Measurements from ENCODE around the gene CERS2. TPM values are rescaled to one million over a fixed set of nuclear protein-coding genes. Genes with fewer than 3 reads are reported as not detected.

The CERS2 gene
- polyA plus RNA-seq, 1 of the 3 experiments (the other 2 are of a cell fraction), result 150 TPM

DNA sequence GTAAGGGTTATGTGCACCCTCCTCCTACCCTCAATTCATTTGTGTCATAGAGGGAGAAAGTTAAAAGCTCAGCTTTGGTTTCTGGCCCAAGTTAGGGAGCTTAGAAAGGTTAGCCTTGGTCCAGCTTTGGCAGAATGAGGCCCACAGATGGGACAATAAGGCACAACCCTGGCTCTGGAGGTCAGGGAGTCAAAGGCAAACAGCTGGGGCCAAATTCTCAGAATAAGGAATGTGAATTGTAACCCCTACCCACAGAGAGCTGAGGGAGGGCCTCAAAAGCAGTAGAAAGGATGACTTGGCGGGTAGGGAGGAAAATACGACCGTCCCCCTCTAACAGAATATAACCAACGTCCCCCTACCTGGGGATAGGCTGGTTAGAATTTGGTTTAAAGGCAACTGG, 9.0 kb downstream of the CERS2 start:
- H3F3A ChIP-seq (replicated peaks; ENCODE audit: insufficient read depth), result peaks cover 20% of the 10 kb centered on the region
- no peak for DNase-seq
- ChIA-PET POLR2A (interaction anchor here (0.6 to 1.4 kb wide), 4 partner anchors 10 to 55 kb away, joined by 3 to 4 read pairs (median 3); partner anchors contain the start of gene CERS2), CTCF (interaction anchor here (1.1 to 1.2 kb wide), 3 partner anchors 17 to 30 kb away, joined by 3 to 5 read pairs (median 3); no protein-coding TSS in a partner anchor)
- WGBS (ENCODE audit: low lambda C conversion rate), result 93% methylated on average over 4 of the region's 4 CpGs
- H3K9me3 ChIP-seq, result no peaks in the 10 kb centered on the region
- H3K4me1 ChIP-seq (ENCODE audit: control insufficient read depth in 1 of 2, insufficient read depth in 2 of 2, low read depth in 1 of 2, low read length in 1 of 2), result peaks cover 0 to under 1% of the 10 kb centered on the region in 2 experiments; a peak in 1 of 4 replicates
- no peaks in the 10 kb centered on the region for H3K9me2 ChIP-seq
- no peak overlapping the region for H3K9ac ChIP-seq
- H3K27ac ChIP-seq (ENCODE audit: low read depth in 2 of 2, low read length in 1 of 2), result no peak overlapping the region
- peaks cover 35% of the 10 kb centered on the region for H3K79me2 ChIP-seq (ENCODE audit: insufficient read depth)
- H3K4me3 ChIP-seq (ENCODE audit: low read depth in 2 of 2, low read length in 1 of 2), result no peak overlapping the region
- H3K4me2 ChIP-seq, result no peak overlapping the region
- H2AFZ ChIP-seq (ENCODE audit: low read depth), result no peak overlapping the region
- no peaks in the 10 kb centered on the region for H3K27me3 ChIP-seq (ENCODE audit: insufficient read depth)
- no peak for TF ChIP-seq USF2 (IDR thresholded peaks at IDR 0.05; ENCODE audit: borderline replicate concordance, low read depth, low read length)
- TF ChIP-seq RXRA (IDR thresholded peaks at IDR 0.05; ENCODE audit: borderline replicate concordance, low read depth), result no peak
- TF ChIP-seq TEAD4 (IDR thresholded peaks at IDR 0.05; ENCODE audit: borderline replicate concordance, insufficient read depth), result no peak
- no peak for TF ChIP-seq MAX (IDR thresholded peaks at IDR 0.05; ENCODE audit: low read depth)
- H4K20me1 ChIP-seq (ENCODE audit: insufficient read depth), result peaks cover 22% of the 10 kb centered on the region
- H3K36me3 ChIP-seq (replicated peaks in 1 of 2; ENCODE audit: control insufficient read depth in 1 of 2, insufficient read depth in 2 of 2, low read length in 1 of 2), result peaks cover 64 to 73% of the 10 kb centered on the region in 2 experiments

- CTCF ChIA-PET, result no interaction called here
- POLR2A ChIA-PET, result no interaction called here
- Histone ChIP-seq H2AFZ (ENCODE audit: low read depth) (no peak overlapping the region), H3K9me2 (no peaks in the 10 kb centered on the region), H3K4me3 (ENCODE audit: low read depth in 2 of 2, low read length in 1 of 2) (no peak overlapping the region), H3K27ac (ENCODE audit: low read depth in 2 of 2, low read length in 1 of 2) (no peak overlapping the region), H3K9me3 (no peaks in the 10 kb centered on the region), H3K36me3 (replicated peaks in 1 of 2; ENCODE audit: control insufficient read depth in 1 of 2, insufficient read depth in 2 of 2, low read length in 1 of 2) (peaks cover 75 to 81% of the 10 kb centered on the region in 2 experiments), H3K4me1 (ENCODE audit: control insufficient read depth in 1 of 2, insufficient read depth in 2 of 2, low read depth in 1 of 2, low read length in 1 of 2) (no peaks in the 10 kb centered on the region), H3K4me2 (no peak overlapping the region), H3F3A (replicated peaks; ENCODE audit: insufficient read depth) (peaks cover 20% of the 10 kb centered on the region), H4K20me1 (ENCODE audit: insufficient read depth) (peaks cover 9% of the 10 kb centered on the region), H3K79me2 (ENCODE audit: insufficient read depth) (peaks cover 20% of the 10 kb centered on the region; the same call in 1 of the 2 replicates), H3K27me3 (ENCODE audit: insufficient read depth) (no peaks in the 10 kb centered on the region), H3K9ac (no peak overlapping the region)
- TF ChIP-seq USF1 (IDR thresholded peaks at IDR 0.05; ENCODE audit: borderline replicate concordance, low read depth) (no peak), RFX5 (IDR thresholded peaks at IDR 0.05; ENCODE audit: low read length) (no peak), USF2 (IDR thresholded peaks at IDR 0.05; ENCODE audit: borderline replicate concordance, low read depth, low read length) (no peak), ZBTB33 (IDR thresholded peaks at IDR 0.05; ENCODE audit: borderline replicate concordance, low read depth) (no peak), ELF1 (IDR thresholded peaks at IDR 0.05) (no peak), SMC3 (IDR thresholded peaks at IDR 0.05; ENCODE audit: low read depth, low read length) (no peak), FOXJ3 (CRISPR knock-in tag; IDR thresholded peaks at IDR 0.05) (no peak), GABPA (IDR thresholded peaks at IDR 0.05; ENCODE audit: low read depth) (no peak), RCOR1 (IDR thresholded peaks at IDR 0.05; ENCODE audit: low read length) (no peak), EP300 (IDR thresholded peaks at IDR 0.05; ENCODE audit: borderline replicate concordance in 1 of 2, low read depth in 1 of 2, low read length in 1 of 2) (no peak), FOSL2 (IDR thresholded peaks at IDR 0.05; ENCODE audit: borderline replicate concordance, low read depth) (no peak), MEF2A (IDR thresholded peaks at IDR 0.05; ENCODE audit: borderline replicate concordance, low read depth) (no peak), YY1 (IDR thresholded peaks at IDR 0.05; ENCODE audit: low read depth) (no peak), EZH2phosphoT487 (IDR thresholded peaks at IDR 0.05; ENCODE audit: borderline replicate concordance, low read depth) (no peak), CTCF (IDR thresholded peaks at IDR 0.05) (no peak), JUND (IDR thresholded peaks at IDR 0.05) (no peak), GATA2 (CRISPR knock-in tag; IDR thresholded peaks at IDR 0.05) (no peak)
- TF ChIP-seq, protein P1, sequence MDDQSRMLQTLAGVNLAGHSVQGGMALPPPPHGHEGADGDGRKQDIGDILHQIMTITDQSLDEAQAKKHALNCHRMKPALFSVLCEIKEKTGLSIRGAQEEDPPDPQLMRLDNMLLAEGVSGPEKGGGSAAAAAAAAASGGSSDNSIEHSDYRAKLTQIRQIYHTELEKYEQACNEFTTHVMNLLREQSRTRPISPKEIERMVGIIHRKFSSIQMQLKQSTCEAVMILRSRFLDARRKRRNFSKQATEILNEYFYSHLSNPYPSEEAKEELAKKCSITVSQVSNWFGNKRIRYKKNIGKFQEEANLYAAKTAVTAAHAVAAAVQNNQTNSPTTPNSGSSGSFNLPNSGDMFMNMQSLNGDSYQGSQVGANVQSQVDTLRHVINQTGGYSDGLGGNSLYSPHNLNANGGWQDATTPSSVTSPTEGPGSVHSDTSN (IDR thresholded peaks at IDR 0.05), result no peak
- 93% methylated on average over 5 of the region's 5 CpGs for whole genome bisulfite sequencing (ENCODE audit: low lambda C conversion rate)
- no peak for DNase-seq
Measured at GRCh38 chr1:150964164-150964489, 10.5 kb downstream of the CERS2 start.
